IPS DF 19.7 (cell line): ENCODE results near the gene SLC25A1.

Source experiments
- DNase-seq: peaks from one replicate; pipeline ENCODE4 v3.0.0-alpha.2; 2013; ENCODE audit warnings: low read depth, low spot score

SLC25A1 gene

GRCh38 chr22:19138217-19139000 is 40.1 kb downstream of the SLC25A1 start:
- DNase-seq = no peak

- DNase-seq = no peak
Measured at GRCh38 chr22:19137384-19138216, 40.9 kb downstream of the SLC25A1 start.

- no peak for DNase-seq
Measured at GRCh38 chr22:19136915-19137314, 41.6 kb downstream of the SLC25A1 start.

- DNase-seq = no peak
Measured at GRCh38 chr22:19134874-19135273, 43.7 kb downstream of the SLC25A1 start.

GRCh38 chr22:19134176-19134831 is 44.2 kb downstream of the SLC25A1 start:
- no peak for DNase-seq

- DNase-seq = no peak
Measured at GRCh38 chr22:19133561-19133960, 45.0 kb downstream of the SLC25A1 start.

GRCh38 chr22:19132693-19133400 is 45.7 kb downstream of the SLC25A1 start:
- DNase-seq = no peak

GRCh38 chr22:19132153-19132552 is 46.4 kb downstream of the SLC25A1 start:
- no peak for DNase-seq

GRCh38 chr22:19131685-19132015 is 46.9 kb downstream of the SLC25A1 start:
- no peak for DNase-seq

- no peak for DNase-seq
Measured at GRCh38 chr22:19130959-19131684, 47.4 kb downstream of the SLC25A1 start, which contains the start of gene TSSK2. Gene TSSK2, plus strand, starts transcription at chr22:19131308. Its CDS starts 92 bp downstream, at chr22:19131400.

- DNase-seq = no peak
Measured at GRCh38 chr22:19129871-19130270, 48.7 kb downstream of the SLC25A1 start.

GRCh38 chr22:19128946-19129727 is 49.4 kb downstream of the SLC25A1 start:
- no peak for DNase-seq

- DNase-seq = no peak
Measured at GRCh38 chr22:19128009-19128401, 50.5 kb downstream of the SLC25A1 start.

GRCh38 chr22:19127329-19128008 is 51.1 kb downstream of the SLC25A1 start:
- DNase-seq = no peak

- no peak for DNase-seq
Measured at GRCh38 chr22:19126309-19127273, 51.9 kb downstream of the SLC25A1 start.
